K562 (cell line): ENCODE measurements around the gene TCEAL9. TPM values are rescaled to one million over a fixed set of nuclear protein-coding genes. Genes with fewer than 3 reads are reported as not detected.

Experiments used
- ATF1 ChIP-seq, 2 experiments: fragments of 450-650 bp in 1 of 2; IDR thresholded peaks; 2 replicates each; pipeline ENCODE4 v1.6.1; 2016; ENCODE audit warnings: missing compliant biosample characterization in 1 of 2, missing genetic modification characterization in 1 of 2
- CBFA2T3 ChIP-seq: fragments of 450-650 bp; IDR thresholded peaks from 2 replicates; pipeline ENCODE4 v1.6.1; 2017
- CBX3 ChIP-seq, 2 experiments: IDR thresholded peaks; 1 replicate in 1 of 2; 2 replicates in 1 of 2; pipeline ENCODE4 v1.6.1; 2012; ENCODE audit warnings: inconsistent platforms in 2 of 2, low read length in 2 of 2, borderline replicate concordance in 1 of 2, control low read depth in 1 of 2
- CTBP1 ChIP-seq: fragments of 450-650 bp; IDR thresholded peaks from 2 replicates; pipeline ENCODE4 v1.6.1; 2016; ENCODE audit warnings: borderline replicate concordance
- DACH1 ChIP-seq: fragments of 450-650 bp; IDR thresholded peaks from 2 replicates; pipeline ENCODE4 v1.6.1; 2018; ENCODE audit not compliant: partially characterized antibody
- DMBX1 ChIP-seq: fragments of 250-450 bp; sonication (Bioruptor Pico); IDR thresholded peaks from 2 replicates; pipeline ENCODE4 v1.8.0; 2022; ENCODE audit warnings: inconsistent platforms, mild to moderate bottlenecking, moderate library complexity, borderline replicate concordance
- EHMT2 ChIP-seq: fragments of 450-650 bp; IDR thresholded peaks from 2 replicates; pipeline ENCODE4 v1.6.1; 2018; ENCODE audit warnings: antibody characterized with exemption
- ERF ChIP-seq: fragments of 450-650 bp; formaldehyde crosslinking; IDR thresholded peaks from 2 replicates; pipeline ENCODE4 v1.4.0; 2020; ENCODE audit warnings: mild to moderate bottlenecking, mixed read lengths
- ETV1 ChIP-seq: fragments of 450-650 bp; conservative IDR thresholded peaks from 2 replicates; pipeline ENCODE4 v1.6.1; 2016; ENCODE audit warnings: missing genetic modification characterization, control low read depth, low read depth, missing compliant biosample characterization
- MEF2D ChIP-seq: conservative IDR thresholded peaks from 2 replicates; pipeline ENCODE4 v1.6.1; 2016; ENCODE audit warnings: low read depth, missing genetic modification characterization, missing compliant biosample characterization
- PBX2 ChIP-seq, 2 experiments: IDR thresholded peaks in 1 of 2; conservative IDR thresholded peaks in 1 of 2; 2 replicates each; pipeline ENCODE4 v1.6.1; 2016; ENCODE audit warnings: low read depth in 2 of 2, mild to moderate bottlenecking in 1 of 2, missing compliant biosample characterization in 1 of 2, missing genetic modification characterization in 1 of 2, moderate library complexity in 1 of 2
- RFX7 ChIP-seq: fragments of 250-450 bp; sonication (Bioruptor Pico); IDR thresholded peaks from 2 replicates; pipeline ENCODE4 v1.5.1; 2021; ENCODE audit warnings: mild to moderate bottlenecking
- TAF7 ChIP-seq: fragments of 450-650 bp; IDR thresholded peaks from 2 replicates; pipeline ENCODE4 v1.6.1; 2016; ENCODE audit warnings: missing genetic modification characterization, missing compliant biosample characterization
- THRA ChIP-seq: fragments of 450-650 bp; IDR thresholded peaks from 2 replicates; pipeline ENCODE4 v1.6.1; 2017; ENCODE audit warnings: mild to moderate bottlenecking, moderate library complexity
- TOE1 ChIP-seq, 2 experiments: fragments of 450-650 bp in 1 of 2; sonication (generic) in 1 of 2; formaldehyde crosslinking in 1 of 2; IDR thresholded peaks; 2 replicates each; pipeline versions ENCODE4 v1.7.1 to v1.8.0; 2016 to 2022; ENCODE audit warnings: borderline replicate concordance in 2 of 2, mild to moderate bottlenecking in 2 of 2, antibody characterized with exemption in 1 of 2, inconsistent platforms in 1 of 2, low read depth in 1 of 2, missing genetic modification reagents in 1 of 2, moderate library complexity in 1 of 2
- TRIM24 ChIP-seq, 2 experiments: fragments of 450-650 bp; IDR thresholded peaks; 2 replicates each; pipeline ENCODE4 v1.6.1; 2016
- ZC3H8 ChIP-seq: fragments of 450-650 bp; IDR thresholded peaks from 2 replicates; pipeline ENCODE4 v1.6.1; 2017
- ZFX ChIP-seq: sonication (generic); formaldehyde crosslinking; IDR thresholded peaks from 2 replicates; pipeline ENCODE4 v1.8.0; 2022; ENCODE audit warnings: mild to moderate bottlenecking, missing genetic modification reagents, moderate library complexity
- ZNF224 ChIP-seq: sonication (generic); formaldehyde crosslinking; IDR thresholded peaks from 2 replicates; pipeline ENCODE4 v1.8.0; 2022; ENCODE audit warnings: mild to moderate bottlenecking, missing genetic modification reagents
- ZNF23 ChIP-seq: fragments of 250-450 bp; sonication (Bioruptor Pico); IDR thresholded peaks from 2 replicates; pipeline ENCODE4 v1.4.0; 2020; ENCODE audit warnings: mild to moderate bottlenecking
- ZNF253 ChIP-seq: fragments of 250-450 bp; sonication (Bioruptor Pico); conservative IDR thresholded peaks from 2 replicates; pipeline ENCODE4 v1.6.1; 2021; ENCODE audit warnings: mild to moderate bottlenecking
- ZNF507 ChIP-seq: conservative IDR thresholded peaks from 2 replicates; pipeline ENCODE4 v1.6.1; 2017; ENCODE audit warnings: missing genetic modification characterization, missing compliant biosample characterization
- ZNF511 ChIP-seq: sonication (generic); formaldehyde crosslinking; IDR thresholded peaks from 2 replicates; pipeline ENCODE4 v1.8.0; 2022; ENCODE audit warnings: mild to moderate bottlenecking, missing genetic modification reagents
- ZNF512 ChIP-seq: IDR thresholded peaks from 2 replicates; pipeline ENCODE4 v1.6.1; 2016; ENCODE audit warnings: missing genetic modification characterization, missing compliant biosample characterization
- polyA plus RNA-seq, 8 experiments: library from polyadenylated mRNA; depleted of rRNA in 4 of 8; stranded (reverse) in 5 of 8; unstranded in 3 of 8; fragments of >200 nt; fragmentation: Nextera tagmentation in 2 of 8; fragmentation: Illumina TruSeq in 1 of 8; extraction: Ambion mirVana in 2 of 8; extraction: Trizol in 1 of 8; gene quantifications; 2 replicates each; pipeline versions ENCODE4 v1.2.1 to v1.2.3, GENCODE V29; 2011 to 2014; ENCODE audit warnings: inconsistent platforms in 1 of 8, missing spikeins in 1 of 8
- total RNA-seq, 7 experiments: library from RNA; depleted of rRNA in 6 of 7; stranded (reverse); fragments of >200 nt in 6 of 7; fragmentation: Illumina TruSeq in 2 of 7; extraction: Trizol in 2 of 7; gene quantifications; 2 replicates each; pipeline versions ENCODE4 v1.2.1 to v1.2.3, GENCODE V29; 2011 to 2021; ENCODE audit warnings: low replicate concordance in 1 of 7

Gene TCEAL9
- total and polyA plus RNA-seq, 9 of the 15 experiments (the other 6 are each of a cell fraction or from before 2014, with no cell fraction given) = 16.2 to 106 (median 69.6) TPM

GRCh38 chrX:103360092-103360491 lies 3.8 kb downstream of the TCEAL9 start (continued):
- no peak for TF ChIP-seq PBX2 (CRISPR knock-in tag; IDR thresholded peaks at IDR 0.05; ENCODE audit: low read depth)
- peak; percentile 71 for TF ChIP-seq PBX2 (tag; conservative IDR thresholded peaks at IDR 0.05; ENCODE audit: low read depth)
- no peak for TF ChIP-seq ZNF507 (tag)
- no peak for TF ChIP-seq RFX7 (CRISPR knock-in tag)
- TF ChIP-seq CTBP1 = peak; percentile 21; the same call in 1 of the 2 replicates
- TF ChIP-seq ZNF23 (CRISPR knock-in tag) = no peak
- peak; percentile 62 for TF ChIP-seq CBFA2T3
- TF ChIP-seq ETV1 (tag) = peak; percentile 32; the same call in 1 of the 2 replicates
- TF ChIP-seq ATF1 (CRISPR knock-in tag; IDR thresholded peaks at IDR 0.05) = no peak
- no peak for TF ChIP-seq ATF1 (tag; IDR thresholded peaks at IDR 0.05)
- TF ChIP-seq ZNF511 = no peak
- no peak for TF ChIP-seq ZC3H8
- no peak for TF ChIP-seq DACH1
- TF ChIP-seq TRIM24 (IDR thresholded peaks at IDR 0.05) = peak in 1 of 2 experiments; percentile 30; a peak in 1 of 4 replicates
- TF ChIP-seq MEF2D (tag) = peak; percentile 48; the same call in 1 of the 2 replicates
- no peak for TF ChIP-seq ZNF512 (tag)
- no peak for TF ChIP-seq ERF
- TF ChIP-seq CBX3 (IDR thresholded peaks at IDR 0.05; ENCODE audit: borderline replicate concordance in 1 of 2, low read length in 2 of 2) = no peak
- no peak for TF ChIP-seq TAF7 (tag)
- no peak for TF ChIP-seq ZFX
- TF ChIP-seq TOE1 (IDR thresholded peaks at IDR 0.05; ENCODE audit: borderline replicate concordance) = no peak
- no peak for TF ChIP-seq TOE1 (CRISPR knock-in tag; IDR thresholded peaks at IDR 0.05; ENCODE audit: borderline replicate concordance, low read depth)
- TF ChIP-seq THRA = no peak
- no peak for TF ChIP-seq DMBX1
- no peak for TF ChIP-seq ZNF253 (CRISPR knock-in tag)
- TF ChIP-seq EHMT2 = peak; percentile 83
- TF ChIP-seq ZNF224 = no peak
